ENCODE measurements around the gene ARHGEF19. TPM values are rescaled to one million over a fixed set of nuclear protein-coding genes. Genes with fewer than 3 reads are reported as not detected.

The ARHGEF19 gene
- total and polyA plus RNA-seq, 2 of the 4 experiments (the other 2 are of a cell fraction), result 4.5 to 16.8 TPM

DNA sequence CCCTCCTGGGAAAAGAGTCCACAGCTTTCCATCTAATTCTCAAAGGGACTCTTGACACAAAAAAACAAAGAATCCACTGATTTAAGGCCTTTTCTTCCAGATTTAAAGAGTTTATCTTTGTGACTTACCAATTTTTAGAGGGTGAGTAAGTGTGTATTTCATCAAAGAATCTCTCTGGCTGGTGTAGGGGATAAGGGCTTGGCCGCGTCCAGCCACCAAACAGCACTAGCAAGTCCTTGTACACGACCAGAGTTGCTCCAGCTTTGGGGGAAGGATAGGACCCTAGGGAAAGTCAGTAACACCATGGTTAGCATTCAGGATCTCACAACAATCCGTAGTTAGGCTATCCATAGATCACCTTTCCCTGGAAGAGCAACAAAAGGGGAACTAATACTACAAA, 44.0 kb upstream of the ARHGEF19 start:
- peaks cover 17% of the 10 kb centered on the region for H3K36me3 ChIP-seq (ENCODE audit: control insufficient read depth, insufficient read depth, low read length)
- peak overlapping the region; percentile 34 for H3K4ac ChIP-seq (ENCODE audit: low read depth, low read length)
- ChIA-PET POLR2A (ENCODE audit: unreplicated experiment) (no interaction called here), CTCF (no interaction called here)
- DNase-seq (peak; percentile 20), ATAC-seq (ENCODE audit: low read depth) (no peak)
- H2BK15ac ChIP-seq (ENCODE audit: low read depth, low read length), result peak overlapping the region; percentile 51; the same call in 1 of the 3 replicates
- H3K4me2 ChIP-seq (ENCODE audit: low read depth, low read length), result no peak overlapping the region
- BruUV-seq (replicated peaks), result no TSS peak
- H4K8ac ChIP-seq (ENCODE audit: low read depth in 2 of 2, low read length in 2 of 2), result 0 out of 4 replicates have a peak overlapping the region, but pooled peaks of 1 of the 2 experiments have one; percentile 3
- no peaks in the 10 kb centered on the region for H3K9me3 ChIP-seq (ENCODE audit: control insufficient read depth, insufficient read depth, low read length)
- in situ Hi-C loops (cut with MboI; ENCODE audit: low sequenced_read_pairs), result no loop called here
- peaks cover 13% of the 10 kb centered on the region; the same call in 1 of the 2 replicates for H3K9me1 ChIP-seq (ENCODE audit: insufficient read depth, low read length)
- no peak overlapping the region for H2AK9ac ChIP-seq (replicated peaks; ENCODE audit: low read depth, low read length, poor library complexity)
- H3K79me1 ChIP-seq (ENCODE audit: low read depth in 1 of 2, low read length in 2 of 2), result peaks cover 35 to 55% of the 10 kb centered on the region in 2 experiments
- no peak overlapping the region for H3K9ac ChIP-seq (ENCODE audit: low read depth, low read length)
- H4K5ac ChIP-seq (ENCODE audit: low read depth, low read length), result peak overlapping the region; percentile 22; the same call in 1 of the 2 replicates
- intact Hi-C loops (cut with micrococcal nuclease), result no loop called here
- H2BK5ac ChIP-seq (ENCODE audit: low read depth, low read length, poor library complexity, severe bottlenecking), result peak overlapping the region; percentile 71
- no peak overlapping the region for H3K56ac ChIP-seq (ENCODE audit: extremely low read depth, insufficient read depth, low read length)
- H4K91ac ChIP-seq (ENCODE audit: insufficient read depth, low read depth, low read length), result peak overlapping the region; percentile 30; the same call in 1 of the 2 replicates
- H3K27ac ChIP-seq (ENCODE audit: insufficient read depth, low read length), result peak overlapping the region; percentile 10; the same call in 1 of the 2 replicates
- peaks cover 15% of the 10 kb centered on the region for H3K4me1 ChIP-seq (ENCODE audit: control insufficient read depth, insufficient read depth, low read length)
- H3K23ac ChIP-seq (ENCODE audit: low read depth, low read length), result no peak overlapping the region
- H3K18ac ChIP-seq (ENCODE audit: low read depth, low read length), result peak overlapping the region; percentile 31; the same call in 1 of the 2 replicates
- no peak overlapping the region for H3K4me3 ChIP-seq (ENCODE audit: insufficient read depth, low read depth, low read length)
- H2AFZ ChIP-seq (replicated peaks; ENCODE audit: low read length, poor library complexity), result no peak overlapping the region
- H3K14ac ChIP-seq (replicated peaks; ENCODE audit: low read depth, low read length), result peak overlapping the region; percentile 22
- H2BK120ac ChIP-seq (ENCODE audit: low read depth, low read length), result peak overlapping the region; percentile 50; the same call in 1 of the 2 replicates
- H3K27me3 ChIP-seq (ENCODE audit: control insufficient read depth, insufficient read depth, low read length), result no peaks in the 10 kb centered on the region
- H4K20me1 ChIP-seq (ENCODE audit: insufficient read depth, low read length), result peaks cover 3% of the 10 kb centered on the region; the same call in 1 of the 2 replicates
- H2AK5ac ChIP-seq (ENCODE audit: low read depth, low read length), result no peak overlapping the region; the same call in 1 of the 2 replicates
- no peak for TF ChIP-seq MXI1 (IDR thresholded peaks at IDR 0.05; ENCODE audit: borderline replicate concordance, low read depth, low read length)
- TF ChIP-seq, protein P1, sequence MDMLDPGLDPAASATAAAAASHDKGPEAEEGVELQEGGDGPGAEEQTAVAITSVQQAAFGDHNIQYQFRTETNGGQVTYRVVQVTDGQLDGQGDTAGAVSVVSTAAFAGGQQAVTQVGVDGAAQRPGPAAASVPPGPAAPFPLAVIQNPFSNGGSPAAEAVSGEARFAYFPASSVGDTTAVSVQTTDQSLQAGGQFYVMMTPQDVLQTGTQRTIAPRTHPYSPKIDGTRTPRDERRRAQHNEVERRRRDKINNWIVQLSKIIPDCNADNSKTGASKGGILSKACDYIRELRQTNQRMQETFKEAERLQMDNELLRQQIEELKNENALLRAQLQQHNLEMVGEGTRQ (IDR thresholded peaks at IDR 0.05; ENCODE audit: low read depth, low read length), result no peak
- no peak for TF ChIP-seq MAFK (IDR thresholded peaks at IDR 0.05; ENCODE audit: low read depth, low read length)
- TF ChIP-seq, protein P2, sequence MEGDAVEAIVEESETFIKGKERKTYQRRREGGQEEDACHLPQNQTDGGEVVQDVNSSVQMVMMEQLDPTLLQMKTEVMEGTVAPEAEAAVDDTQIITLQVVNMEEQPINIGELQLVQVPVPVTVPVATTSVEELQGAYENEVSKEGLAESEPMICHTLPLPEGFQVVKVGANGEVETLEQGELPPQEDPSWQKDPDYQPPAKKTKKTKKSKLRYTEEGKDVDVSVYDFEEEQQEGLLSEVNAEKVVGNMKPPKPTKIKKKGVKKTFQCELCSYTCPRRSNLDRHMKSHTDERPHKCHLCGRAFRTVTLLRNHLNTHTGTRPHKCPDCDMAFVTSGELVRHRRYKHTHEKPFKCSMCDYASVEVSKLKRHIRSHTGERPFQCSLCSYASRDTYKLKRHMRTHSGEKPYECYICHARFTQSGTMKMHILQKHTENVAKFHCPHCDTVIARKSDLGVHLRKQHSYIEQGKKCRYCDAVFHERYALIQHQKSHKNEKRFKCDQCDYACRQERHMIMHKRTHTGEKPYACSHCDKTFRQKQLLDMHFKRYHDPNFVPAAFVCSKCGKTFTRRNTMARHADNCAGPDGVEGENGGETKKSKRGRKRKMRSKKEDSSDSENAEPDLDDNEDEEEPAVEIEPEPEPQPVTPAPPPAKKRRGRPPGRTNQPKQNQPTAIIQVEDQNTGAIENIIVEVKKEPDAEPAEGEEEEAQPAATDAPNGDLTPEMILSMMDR (conservative IDR thresholded peaks at IDR 0.05; ENCODE audit: low read depth, low read length), result no peak
- TF ChIP-seq NFE2L2 (IDR thresholded peaks at IDR 0.05; ENCODE audit: low read depth, low read length), result no peak
- TF ChIP-seq FOS (IDR thresholded peaks at IDR 0.05; ENCODE audit: low read depth, low read length), result no peak
- TF ChIP-seq RCOR1 (IDR thresholded peaks at IDR 0.05; ENCODE audit: insufficient replicate concordance, low read length), result no peak
- TF ChIP-seq, protein P3, sequence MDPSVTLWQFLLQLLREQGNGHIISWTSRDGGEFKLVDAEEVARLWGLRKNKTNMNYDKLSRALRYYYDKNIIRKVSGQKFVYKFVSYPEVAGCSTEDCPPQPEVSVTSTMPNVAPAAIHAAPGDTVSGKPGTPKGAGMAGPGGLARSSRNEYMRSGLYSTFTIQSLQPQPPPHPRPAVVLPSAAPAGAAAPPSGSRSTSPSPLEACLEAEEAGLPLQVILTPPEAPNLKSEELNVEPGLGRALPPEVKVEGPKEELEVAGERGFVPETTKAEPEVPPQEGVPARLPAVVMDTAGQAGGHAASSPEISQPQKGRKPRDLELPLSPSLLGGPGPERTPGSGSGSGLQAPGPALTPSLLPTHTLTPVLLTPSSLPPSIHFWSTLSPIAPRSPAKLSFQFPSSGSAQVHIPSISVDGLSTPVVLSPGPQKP (IDR thresholded peaks at IDR 0.05; ENCODE audit: borderline replicate concordance, low read depth, low read length), result no peak
- no peak for TF ChIP-seq RFX5 (IDR thresholded peaks at IDR 0.05; ENCODE audit: low read depth, low read length)
- no peak for TF ChIP-seq POLR2A (IDR thresholded peaks at IDR 0.05; ENCODE audit: low read depth, low read length)
- no peak for TF ChIP-seq CHD1 (IDR thresholded peaks at IDR 0.05; ENCODE audit: low read depth, low read length)
- TF ChIP-seq CEBPB (IDR thresholded peaks at IDR 0.05; ENCODE audit: low read depth, low read length), result no peak
- no peak for TF ChIP-seq BHLHE40 (IDR thresholded peaks at IDR 0.05; ENCODE audit: low read depth, low read length)
- no peak for TF ChIP-seq SMC3 (IDR thresholded peaks at IDR 0.05; ENCODE audit: low read depth, low read length)
- no peak for TF ChIP-seq RAD21 (IDR thresholded peaks at IDR 0.05; ENCODE audit: low read length)
- no peak for TF ChIP-seq MAZ (IDR thresholded peaks at IDR 0.05; ENCODE audit: borderline replicate concordance, low read depth, low read length)
- WGBS, 2 experiments (ENCODE audit: extremely low coverage in 2 of 2, insufficient read length in 1 of 2), result no CpG with 5 or more reads among the region's 4 CpGs
- dilution Hi-C loops (cut with HindIII; ENCODE audit: low sequenced_read_pairs, unreplicated experiment), result no loop called here
- H2BK20ac ChIP-seq (ENCODE audit: low read depth, low read length), result no peak overlapping the region
